Neuronal stem cell (in vitro differentiated cells): ENCODE results near the gene USP32.
"Not testable (repeated sequence)": the region's sequence is repeated elsewhere in the genome, so short reads cannot be mapped to it uniquely, and the experiment has no call there.

Source experiments
- DNase-seq: peaks from one replicate; pipeline ENCODE4 v3.0.0-alpha.2; 2013; ENCODE audit warnings: low spot score
- H2AFZ ChIP-seq: one replicate; pipeline ENCODE4 v1.6.1; 2013; ENCODE audit warnings: mild to moderate bottlenecking, low read length, inconsistent platforms
- H2AK5ac ChIP-seq: 2 replicates; pipeline ENCODE4 v1.6.1; 2013; ENCODE audit warnings: low read depth, mild to moderate bottlenecking, inconsistent platforms, low read length, moderate library complexity, mixed read lengths
- H2BK120ac ChIP-seq: 2 replicates; pipeline ENCODE4 v1.6.1; 2013; ENCODE audit warnings: low read depth, mild to moderate bottlenecking, inconsistent platforms, low read length, moderate library complexity, mixed read lengths
- H2BK12ac ChIP-seq: one replicate; pipeline ENCODE4 v1.6.1; 2013; ENCODE audit warnings: low read length, inconsistent platforms
- H2BK15ac ChIP-seq: 2 replicates; pipeline ENCODE4 v1.6.1; 2013; ENCODE audit warnings: mild to moderate bottlenecking, low read length, inconsistent platforms, mixed read lengths
- H2BK5ac ChIP-seq: one replicate; pipeline ENCODE4 v1.6.1; 2013; ENCODE audit warnings: inconsistent platforms, mild to moderate bottlenecking, low read length, moderate library complexity
- H3K14ac ChIP-seq: one replicate; pipeline ENCODE4 v1.6.1; 2013; ENCODE audit warnings: low read length, inconsistent platforms
- H3K18ac ChIP-seq: 2 replicates; pipeline ENCODE4 v1.6.1; 2013; ENCODE audit warnings: low read length, inconsistent platforms
- H3K23ac ChIP-seq: 2 replicates; pipeline ENCODE4 v1.6.1; 2013; ENCODE audit warnings: low read depth, mild to moderate bottlenecking, mixed read lengths, low read length, inconsistent platforms; ENCODE audit not compliant: poor library complexity
- H3K27ac ChIP-seq: replicated peaks from 3 replicates; pipeline ENCODE4 v1.5.1; 2013; ENCODE audit warnings: low read length, inconsistent platforms
- H3K27me3 ChIP-seq, 3 experiments: 2 replicates each; pipeline ENCODE4 v1.6.1; 2013; ENCODE audit warnings: low read length in 3 of 3, mild to moderate bottlenecking in 2 of 3, inconsistent platforms in 1 of 3, low read depth in 1 of 3, mixed read lengths in 1 of 3, moderate library complexity in 1 of 3; ENCODE audit not compliant: control insufficient read depth in 3 of 3, insufficient read depth in 3 of 3
- H3K36me3 ChIP-seq, 2 donors: replicated peaks in 1 of 2; 2 replicates each; pipeline ENCODE4 v1.6.1; 2013; ENCODE audit warnings: low read length in 2 of 2; ENCODE audit not compliant: control insufficient read depth in 2 of 2, insufficient read depth in 2 of 2
- H3K4ac ChIP-seq: 2 replicates; pipeline ENCODE4 v1.6.1; 2013; ENCODE audit warnings: inconsistent platforms, mild to moderate bottlenecking, low read length, moderate library complexity
- H3K4me1 ChIP-seq, 2 donors: 1 replicate in 1 of 2; 2 replicates in 1 of 2; pipeline ENCODE4 v1.6.1; 2013; ENCODE audit warnings: low read length in 2 of 2, low read depth in 1 of 2; ENCODE audit not compliant: control insufficient read depth in 2 of 2, insufficient read depth in 1 of 2
- H3K4me2 ChIP-seq: one replicate; pipeline ENCODE4 v1.6.1; 2013; ENCODE audit warnings: mild to moderate bottlenecking, low read length, inconsistent platforms; ENCODE audit not compliant: insufficient read depth, poor library complexity, severe bottlenecking
- H3K4me3 ChIP-seq, 2 donors: 2 replicates each; pipeline ENCODE4 v1.5.1; 2013; ENCODE audit warnings: low read length in 2 of 2, mild to moderate bottlenecking in 2 of 2, inconsistent platforms in 1 of 2, moderate library complexity in 1 of 2
- H3K79me1 ChIP-seq: one replicate; pipeline ENCODE4 v1.6.1; 2013; ENCODE audit warnings: low read depth, mild to moderate bottlenecking, inconsistent platforms, low read length, moderate library complexity
- H3K9ac ChIP-seq: one replicate; pipeline ENCODE4 v1.6.1; 2013; ENCODE audit warnings: mild to moderate bottlenecking, low read depth, low read length, inconsistent platforms; ENCODE audit not compliant: poor library complexity
- H3K9me3 ChIP-seq, 2 donors: replicated peaks in 1 of 2; 2 replicates each; pipeline versions ENCODE3 to v1.6.1; 2013; ENCODE audit warnings: low read length in 2 of 2, mild to moderate bottlenecking in 2 of 2, inconsistent platforms in 1 of 2, low read depth in 1 of 2, mixed read lengths in 1 of 2, moderate library complexity in 1 of 2; ENCODE audit not compliant: control insufficient read depth in 2 of 2, insufficient read depth in 1 of 2
- H4K8ac ChIP-seq: one replicate; pipeline ENCODE4 v1.6.1; 2013; ENCODE audit warnings: low read depth, mild to moderate bottlenecking, inconsistent platforms, low read length, moderate library complexity
- H4K91ac ChIP-seq: one replicate; pipeline ENCODE4 v1.6.1; 2013; ENCODE audit warnings: low read length, low read depth, mild to moderate bottlenecking, inconsistent platforms; ENCODE audit not compliant: poor library complexity
- WGBS, 2 donors: extraction: QIAGEN DNeasy Blood & Tissue Kit; methylation state at CpG; one replicate each; pipeline ENCODE4 v1.1.7; 2013; ENCODE audit warnings: missing lambda C conversion rate in 2 of 2, mixed read lengths in 1 of 2; ENCODE audit not compliant: insufficient read length in 2 of 2, insufficient replicate concordance in 1 of 2; ENCODE audit errors: extremely low coverage in 2 of 2; 5-methylcytosine and 5-hydroxymethylcytosine counted together

The USP32 gene

GRCh38 chr17:60229188-60229802, 162.6 kb downstream of the USP32 start:
- H2AFZ ChIP-seq: no peak overlapping the region
- H3K23ac ChIP-seq: no peak overlapping the region
- no peak overlapping the region for H4K91ac ChIP-seq
- H2BK15ac ChIP-seq: no peak overlapping the region
- H3K79me1 ChIP-seq: no peaks in the 10 kb centered on the region
- H3K9me3 ChIP-seq: no peaks in the 10 kb centered on the region
- WGBS, 2 donors: no CpG with 5 or more reads among the region's 3 CpGs
- H2BK5ac ChIP-seq: no peak overlapping the region
- H3K27ac ChIP-seq: no peak overlapping the region
- no peak for DNase-seq
- H3K9ac ChIP-seq: no peak overlapping the region
- H4K8ac ChIP-seq: no peak overlapping the region
- H3K4me2 ChIP-seq: no peak overlapping the region
- no peak overlapping the region for H3K14ac ChIP-seq
- H2BK120ac ChIP-seq: no peak overlapping the region
- no peaks in the 10 kb centered on the region for H3K27me3 ChIP-seq
- H3K4me3 ChIP-seq: no peak overlapping the region
- no peak overlapping the region for H3K18ac ChIP-seq
- H2BK12ac ChIP-seq: no peak overlapping the region
- peaks cover 7 to 31% of the 10 kb centered on the region in 2 donors for H3K36me3 ChIP-seq
- H3K4ac ChIP-seq: no peak overlapping the region
- H2AK5ac ChIP-seq: no peak overlapping the region
- H3K4me1 ChIP-seq: peaks cover 2 to 3% of the 10 kb centered on the region in 2 donors

GRCh38 chr17:60227276-60227675, 164.7 kb downstream of the USP32 start:
- H2AK5ac ChIP-seq, H2BK120ac ChIP-seq, H2AFZ ChIP-seq, H3K9me3 ChIP-seq, H3K14ac ChIP-seq, H3K27me3 ChIP-seq, H2BK15ac ChIP-seq, H3K79me1 ChIP-seq, H3K23ac ChIP-seq, H2BK5ac ChIP-seq, DNase-seq, H4K8ac ChIP-seq, H2BK12ac ChIP-seq, H4K91ac ChIP-seq, H3K27ac ChIP-seq, H3K4ac ChIP-seq, H3K18ac ChIP-seq, H3K4me2 ChIP-seq, H3K4me3 ChIP-seq, H3K9ac ChIP-seq, H3K4me1 ChIP-seq: not testable (repeated sequence)
- H3K36me3 ChIP-seq: peaks cover 7 to 42% of the 10 kb centered on the region in 2 donors
- WGBS, 2 donors: no CpG with 5 or more reads among the region's 8 CpGs

- DNase-seq: no peak
- no peak overlapping the region for H2AFZ ChIP-seq
- no peaks in the 10 kb centered on the region for H3K9me3 ChIP-seq
- no peak overlapping the region for H3K9ac ChIP-seq
- no peak overlapping the region for H2BK15ac ChIP-seq
- peaks cover 12 to 53% of the 10 kb centered on the region in 2 donors for H3K36me3 ChIP-seq
- no peak overlapping the region for H3K4me3 ChIP-seq
- H3K27ac ChIP-seq: no peak overlapping the region
- H3K79me1 ChIP-seq: no peaks in the 10 kb centered on the region
- H2BK12ac ChIP-seq: no peak overlapping the region
- no peak overlapping the region for H3K14ac ChIP-seq
- no peak overlapping the region for H2BK5ac ChIP-seq
- H3K27me3 ChIP-seq: no peaks in the 10 kb centered on the region
- no peak overlapping the region for H3K23ac ChIP-seq
- no peak overlapping the region for H4K91ac ChIP-seq
- H4K8ac ChIP-seq: no peak overlapping the region
- H3K18ac ChIP-seq: no peak overlapping the region
- no peak overlapping the region for H3K4ac ChIP-seq
- no peak overlapping the region for H2AK5ac ChIP-seq
- no peak overlapping the region for H3K4me2 ChIP-seq
- no peak overlapping the region for H2BK120ac ChIP-seq
- no peaks in the 10 kb centered on the region for H3K4me1 ChIP-seq
- no CpG with 5 or more reads among the region's 1 CpG for WGBS, 2 donors
Observed at GRCh38 chr17:60224064-60224463, 167.9 kb downstream of the USP32 start.

DNA sequence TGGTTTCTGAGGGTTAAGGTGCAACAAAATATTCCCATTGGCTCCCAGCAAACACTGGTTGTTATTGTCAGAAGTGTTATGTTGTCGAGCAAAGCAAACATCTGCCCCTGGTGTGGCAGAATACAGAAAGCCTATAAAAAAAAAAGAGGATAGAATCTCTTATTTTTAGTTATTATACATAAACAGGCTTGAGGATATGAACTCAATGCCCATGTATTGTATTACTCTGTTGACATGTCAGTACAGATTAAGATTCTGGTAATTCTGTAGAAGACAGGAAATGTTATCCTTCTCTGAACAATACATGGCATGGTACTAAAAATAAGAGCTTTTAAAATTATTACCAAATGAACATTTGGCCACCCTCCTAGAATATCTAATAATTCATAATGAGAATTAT, 168.5 kb downstream of the USP32 start:
- Histone ChIP-seq H3K23ac (no peak overlapping the region), H3K27ac (no peak overlapping the region), H3K9me3 (no peaks in the 10 kb centered on the region), H3K14ac (no peak overlapping the region), H4K8ac (no peak overlapping the region), H4K91ac (no peak overlapping the region), H3K18ac (no peak overlapping the region), H3K9ac (no peak overlapping the region), H2BK5ac (no peak overlapping the region), H2AFZ (no peak overlapping the region), H3K4ac (no peak overlapping the region), H2BK12ac (no peak overlapping the region), H2BK15ac (no peak overlapping the region), H2AK5ac (no peak overlapping the region), H3K79me1 (no peaks in the 10 kb centered on the region), H3K36me3 (peaks cover 12 to 53% of the 10 kb centered on the region in 2 donors), H3K4me1 (no peaks in the 10 kb centered on the region), H3K4me2 (no peak overlapping the region), H3K4me3 (no peak overlapping the region), H2BK120ac (no peak overlapping the region), H3K27me3 (no peaks in the 10 kb centered on the region)
- no CpG with 5 or more reads among the region's 1 CpG for WGBS, 2 donors
- no peak for DNase-seq
